ENCODE results near the gene DOK7. TPM values are rescaled to one million over a fixed set of nuclear protein-coding genes. Genes with fewer than 3 reads are reported as not detected.

Gene DOK7
- total RNA-seq, 1 donor from 2014 or later, result 0.72 TPM

GRCh38 chr4:3493720-3494461 is 30.8 kb downstream of the DOK7 start:
- no peaks in the 10 kb centered on the region for H3K36me3 Mint-ChIP-seq
- H3K4me3 Mint-ChIP-seq, result no peak overlapping the region
- H3K4me1 Mint-ChIP-seq (ENCODE audit: unreplicated experiment), result no peaks in the 10 kb centered on the region
- TF ChIP-seq, protein P1, sequence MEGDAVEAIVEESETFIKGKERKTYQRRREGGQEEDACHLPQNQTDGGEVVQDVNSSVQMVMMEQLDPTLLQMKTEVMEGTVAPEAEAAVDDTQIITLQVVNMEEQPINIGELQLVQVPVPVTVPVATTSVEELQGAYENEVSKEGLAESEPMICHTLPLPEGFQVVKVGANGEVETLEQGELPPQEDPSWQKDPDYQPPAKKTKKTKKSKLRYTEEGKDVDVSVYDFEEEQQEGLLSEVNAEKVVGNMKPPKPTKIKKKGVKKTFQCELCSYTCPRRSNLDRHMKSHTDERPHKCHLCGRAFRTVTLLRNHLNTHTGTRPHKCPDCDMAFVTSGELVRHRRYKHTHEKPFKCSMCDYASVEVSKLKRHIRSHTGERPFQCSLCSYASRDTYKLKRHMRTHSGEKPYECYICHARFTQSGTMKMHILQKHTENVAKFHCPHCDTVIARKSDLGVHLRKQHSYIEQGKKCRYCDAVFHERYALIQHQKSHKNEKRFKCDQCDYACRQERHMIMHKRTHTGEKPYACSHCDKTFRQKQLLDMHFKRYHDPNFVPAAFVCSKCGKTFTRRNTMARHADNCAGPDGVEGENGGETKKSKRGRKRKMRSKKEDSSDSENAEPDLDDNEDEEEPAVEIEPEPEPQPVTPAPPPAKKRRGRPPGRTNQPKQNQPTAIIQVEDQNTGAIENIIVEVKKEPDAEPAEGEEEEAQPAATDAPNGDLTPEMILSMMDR (conservative IDR thresholded peaks at IDR 0.05), result no peak
- DNase-seq (ENCODE audit: extremely low spot score, unreplicated experiment), result no peak
- H3K27ac Mint-ChIP-seq, result peak overlapping the region; percentile 9
- no peaks in the 10 kb centered on the region for H3K9me3 Mint-ChIP-seq
- H3K27me3 Mint-ChIP-seq, result peaks cover 14% of the 10 kb centered on the region

DNA sequence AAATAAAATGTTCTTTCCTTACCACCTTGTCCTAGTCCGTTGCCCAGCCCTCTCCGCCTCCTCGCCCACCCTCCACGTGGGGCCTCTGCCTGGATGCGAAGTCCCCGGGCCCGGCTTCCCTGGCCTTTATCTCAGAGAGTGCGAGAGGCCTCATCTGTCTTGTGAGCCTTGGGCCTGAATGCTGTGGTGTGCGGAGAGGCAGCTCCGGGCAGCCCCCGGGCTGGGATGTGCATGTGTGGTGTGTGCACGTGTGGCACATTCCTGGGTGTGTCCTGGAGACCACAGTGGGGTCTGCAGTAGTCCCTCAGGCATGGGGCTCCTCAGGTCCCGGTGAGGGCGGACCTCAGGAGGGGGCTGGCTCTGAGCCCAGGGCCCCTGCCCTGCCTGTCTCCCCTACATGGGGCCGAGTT is 31.4 kb downstream of the DOK7 start:
- Mint-ChIP-seq H3K27me3 (peaks cover 13% of the 10 kb centered on the region), H3K36me3 (no peaks in the 10 kb centered on the region), H3K4me1 (ENCODE audit: unreplicated experiment) (no peaks in the 10 kb centered on the region), H3K4me3 (no peak overlapping the region), H3K27ac (peak overlapping the region; percentile 9), H3K9me3 (no peaks in the 10 kb centered on the region)
- DNase-seq (ENCODE audit: extremely low spot score, unreplicated experiment), result no peak
- TF ChIP-seq, protein P1 (conservative IDR thresholded peaks at IDR 0.05), result no peak

DNA sequence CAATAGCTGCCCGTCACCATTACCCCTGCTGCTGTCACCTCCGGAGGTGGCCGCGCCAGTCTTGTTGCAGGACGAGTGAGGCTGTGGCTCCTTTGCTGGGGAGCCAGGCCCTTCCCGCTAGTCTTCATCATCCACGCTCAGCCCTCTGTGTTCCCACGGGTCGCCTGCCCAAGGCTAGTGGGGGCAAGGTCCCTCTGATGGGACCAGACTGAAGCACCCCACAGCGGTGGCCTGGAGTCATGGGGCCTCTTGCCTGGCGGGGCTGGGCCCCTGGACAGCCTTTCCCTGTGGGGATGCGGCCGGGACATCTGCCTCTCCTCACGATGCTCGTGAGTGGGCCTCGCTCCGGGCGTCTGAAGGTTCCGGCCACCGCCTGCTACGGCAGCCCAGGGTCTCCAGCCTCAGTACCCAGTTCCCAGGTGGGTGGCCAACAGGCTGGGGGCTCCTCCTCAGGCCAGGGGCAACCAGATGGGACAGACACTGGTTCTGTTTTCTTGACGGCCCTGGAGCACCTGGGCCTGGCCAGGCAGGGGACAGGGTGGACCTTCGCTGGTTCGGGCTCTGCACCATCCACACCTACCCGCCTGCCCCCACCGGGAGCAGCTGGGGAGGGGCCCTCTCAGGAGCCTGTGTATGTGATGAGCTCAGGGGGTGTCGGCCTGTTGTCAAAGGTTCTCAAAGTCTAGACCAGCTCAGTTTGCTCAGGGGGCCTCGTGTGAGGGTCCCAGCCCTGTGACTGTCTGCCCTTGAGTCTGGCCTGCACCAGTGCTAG is 32.3 kb downstream of the DOK7 start:
- H3K36me3 Mint-ChIP-seq, result no peaks in the 10 kb centered on the region
- H3K27ac Mint-ChIP-seq, result no peak overlapping the region
- no peak for DNase-seq (ENCODE audit: extremely low spot score, unreplicated experiment)
- peaks cover 13% of the 10 kb centered on the region for H3K27me3 Mint-ChIP-seq
- H3K4me1 Mint-ChIP-seq (ENCODE audit: unreplicated experiment), result no peaks in the 10 kb centered on the region
- TF ChIP-seq, protein P1 (conservative IDR thresholded peaks at IDR 0.05), result no peak
- H3K9me3 Mint-ChIP-seq, result no peaks in the 10 kb centered on the region
- H3K4me3 Mint-ChIP-seq, result no peak overlapping the region

DNA sequence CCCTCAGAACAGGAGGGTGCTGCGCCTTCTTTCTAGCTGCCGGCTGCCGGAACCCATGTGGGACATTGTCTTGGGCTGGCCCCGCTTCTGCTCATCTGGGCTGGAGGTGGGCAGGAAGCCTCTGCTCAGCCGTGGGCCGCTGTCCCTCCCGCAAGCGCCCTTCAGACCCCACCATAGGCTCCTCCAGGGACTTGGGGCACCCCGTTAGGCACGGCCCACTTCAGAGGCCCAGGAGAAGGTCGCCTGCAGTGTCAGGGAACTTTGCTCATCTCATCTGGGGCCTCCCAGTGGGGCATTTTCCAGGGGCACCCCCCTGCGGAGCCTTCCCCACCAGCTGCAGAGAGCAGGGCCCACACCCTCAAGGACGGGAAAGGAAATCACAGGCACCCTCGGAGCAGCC is 32.9 kb downstream of the DOK7 start:
- TF ChIP-seq, protein P1 (conservative IDR thresholded peaks at IDR 0.05), result no peak
- Mint-ChIP-seq H3K36me3 (no peaks in the 10 kb centered on the region), H3K27me3 (peaks cover 12% of the 10 kb centered on the region), H3K4me1 (ENCODE audit: unreplicated experiment) (no peaks in the 10 kb centered on the region), H3K27ac (no peak overlapping the region), H3K4me3 (no peak overlapping the region), H3K9me3 (no peaks in the 10 kb centered on the region)
- no peak for DNase-seq (ENCODE audit: extremely low spot score, unreplicated experiment)

- H3K27me3 Mint-ChIP-seq, result peaks cover 3% of the 10 kb centered on the region
- TF ChIP-seq, protein P1 (conservative IDR thresholded peaks at IDR 0.05), result no peak
- H3K4me1 Mint-ChIP-seq (ENCODE audit: unreplicated experiment), result no peaks in the 10 kb centered on the region
- DNase-seq (ENCODE audit: extremely low spot score, unreplicated experiment), result no peak
- no peak overlapping the region for H3K4me3 Mint-ChIP-seq
- no peaks in the 10 kb centered on the region for H3K9me3 Mint-ChIP-seq
- no peak overlapping the region for H3K27ac Mint-ChIP-seq
- no peaks in the 10 kb centered on the region for H3K36me3 Mint-ChIP-seq
These were observed 34.0 kb downstream of the DOK7 start for GRCh38 chr4:3497095-3497494.

Measured in type B pancreatic cell (in vitro differentiated cells).